8988T (cell line): Measurements from ENCODE around the gene LRP5.

Experiments used
- DNase-seq: peaks from one replicate; pipeline ENCODE4 v3.0.0; 2011

The LRP5 gene

DNA sequence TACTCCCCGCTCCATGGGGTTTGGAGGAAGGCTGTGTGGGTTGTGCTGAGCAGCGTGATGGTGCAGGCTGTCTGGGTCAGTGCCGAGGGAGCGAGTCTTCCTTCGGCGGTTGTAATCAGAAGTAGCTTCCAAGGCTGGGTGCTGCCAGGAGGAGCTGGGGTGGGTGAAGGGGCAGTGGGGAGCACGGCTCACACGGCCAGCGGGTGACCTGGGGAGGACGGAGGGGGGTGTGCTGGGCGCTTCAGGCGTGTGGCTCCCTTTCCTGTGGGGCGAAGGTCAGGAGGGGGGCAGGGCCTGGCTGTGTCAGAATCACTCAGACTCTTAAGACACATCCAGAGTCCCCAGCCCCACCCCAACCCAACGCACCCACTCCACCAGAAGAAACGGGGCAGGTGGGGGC lies 60.2 kb downstream of the LRP5 start:
- no peak for DNase-seq

DNA sequence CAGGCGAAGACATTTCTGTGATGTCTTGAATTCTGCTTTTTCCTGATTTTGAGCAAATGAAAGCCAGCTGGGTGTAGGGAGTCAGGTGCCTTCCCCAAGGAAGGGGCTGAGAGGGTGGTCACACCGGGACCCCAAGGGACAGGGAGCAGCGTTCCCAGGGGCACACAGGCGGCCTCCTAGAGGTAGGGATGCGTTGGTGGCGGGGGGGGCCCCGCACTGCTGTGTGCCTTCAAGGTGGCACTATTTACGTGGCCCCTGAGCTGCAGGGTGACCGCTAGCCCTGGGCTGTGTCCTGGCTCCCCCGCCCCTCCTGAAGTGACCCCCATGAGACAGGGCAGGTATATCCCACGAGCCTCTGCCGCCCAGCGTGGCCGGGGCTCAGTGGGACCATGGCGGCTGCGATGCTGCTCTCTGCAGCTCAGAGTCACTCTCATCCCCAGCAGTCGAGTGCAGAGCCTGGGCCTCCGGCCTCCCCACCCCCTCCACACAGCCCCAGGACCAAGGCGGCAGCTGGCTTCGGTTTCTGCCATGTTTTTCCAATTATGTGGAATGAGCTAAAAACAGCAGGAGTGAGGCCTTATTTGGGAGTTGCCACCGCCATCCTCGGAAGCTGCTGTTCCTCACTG lies 60.9 kb downstream of the LRP5 start:
- DNase-seq, result no peak

DNA sequence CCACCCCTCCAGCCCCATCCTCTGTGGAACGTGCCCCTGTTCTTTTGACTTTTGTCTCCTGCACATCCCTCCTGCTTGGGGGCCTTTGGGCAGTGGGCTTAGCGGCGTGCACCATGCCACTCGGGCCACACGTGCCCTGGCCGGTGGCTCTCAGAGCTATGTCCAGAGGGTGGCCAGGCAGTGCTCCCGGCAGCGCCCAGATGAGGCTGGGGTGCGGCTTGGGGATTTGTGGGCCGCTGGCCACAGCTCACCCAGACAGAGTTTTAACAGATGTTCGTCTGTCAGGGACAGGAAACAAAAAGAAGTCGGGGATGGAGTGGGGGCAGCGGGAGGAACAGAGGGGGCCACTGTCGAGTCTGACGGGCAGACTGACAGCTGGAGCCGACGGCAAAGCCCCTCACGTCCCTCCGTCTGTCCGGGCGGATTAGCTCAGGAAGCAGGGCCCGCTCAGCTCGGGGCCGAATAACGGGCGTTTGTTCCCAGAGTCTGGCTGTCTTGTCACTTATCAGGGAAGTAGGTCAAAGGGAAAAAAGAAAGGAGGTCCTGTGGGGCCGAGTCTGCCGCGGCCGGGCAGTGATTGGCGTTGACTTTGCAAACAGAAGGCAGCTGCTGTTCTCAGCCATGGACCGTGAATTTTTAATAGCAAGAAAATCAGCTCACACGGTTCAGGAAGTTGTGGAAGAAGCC lies 61.6 kb downstream of the LRP5 start:
- no peak for DNase-seq

DNA sequence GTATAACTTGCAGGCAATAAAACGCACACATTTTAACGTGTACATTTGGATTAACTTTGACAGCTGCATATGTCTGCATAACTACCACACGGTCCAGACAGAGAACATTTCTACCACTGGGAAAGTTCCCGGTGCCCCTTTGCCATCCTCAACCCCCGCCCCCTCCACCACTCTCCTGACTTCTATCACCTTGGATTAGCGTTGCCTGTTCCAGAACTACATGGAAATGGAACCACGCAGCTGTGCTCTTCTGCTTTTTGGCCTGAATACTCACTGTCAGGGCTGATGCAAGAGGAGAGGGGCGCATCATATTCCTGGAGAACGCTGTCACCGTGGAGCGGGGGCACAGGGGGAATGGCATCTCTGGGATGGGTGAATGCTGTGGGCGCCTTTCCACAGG lies 62.1 kb downstream of the LRP5 start:
- DNase-seq, result no peak

DNA sequence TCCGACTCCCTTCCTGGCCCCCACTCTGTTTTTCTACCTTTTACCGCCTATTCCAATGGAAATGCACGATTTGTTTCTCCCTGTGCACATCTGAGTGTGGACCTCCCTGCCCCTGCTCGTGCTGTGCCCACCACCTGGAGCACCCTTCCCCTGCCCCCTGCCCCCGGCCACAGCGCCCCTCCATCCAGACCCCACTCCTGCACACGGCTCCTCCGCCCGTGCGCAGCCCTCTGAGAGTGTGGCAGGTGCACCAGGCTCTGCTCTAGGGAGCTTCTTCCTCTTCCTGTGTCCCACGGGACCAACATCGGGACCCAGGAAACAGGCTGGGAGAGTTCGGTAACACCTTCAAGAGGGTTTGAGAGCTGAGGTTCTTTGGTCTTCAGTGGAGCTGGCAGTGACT lies 62.9 kb downstream of the LRP5 start:
- no peak for DNase-seq

DNA sequence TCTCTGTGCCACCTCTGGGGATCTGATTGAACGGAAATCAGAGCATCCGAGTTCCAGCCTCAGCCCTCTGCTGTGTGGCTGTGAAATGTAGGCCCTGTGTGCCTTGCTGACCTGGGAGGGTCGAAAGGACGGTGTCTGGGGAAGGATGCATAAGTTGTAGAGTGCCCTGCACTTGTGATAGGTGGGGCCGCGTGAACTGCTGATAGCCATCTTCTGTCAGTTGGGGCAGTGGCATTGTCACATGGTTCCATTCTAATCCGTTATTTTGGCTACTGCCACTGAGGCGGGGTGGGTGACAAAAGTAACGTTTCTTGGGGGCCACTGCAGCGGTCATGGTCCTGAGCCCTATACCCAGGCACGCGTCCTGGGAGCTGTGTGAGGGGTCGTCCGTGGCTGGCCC lies 63.4 kb downstream of the LRP5 start:
- no peak for DNase-seq

DNA sequence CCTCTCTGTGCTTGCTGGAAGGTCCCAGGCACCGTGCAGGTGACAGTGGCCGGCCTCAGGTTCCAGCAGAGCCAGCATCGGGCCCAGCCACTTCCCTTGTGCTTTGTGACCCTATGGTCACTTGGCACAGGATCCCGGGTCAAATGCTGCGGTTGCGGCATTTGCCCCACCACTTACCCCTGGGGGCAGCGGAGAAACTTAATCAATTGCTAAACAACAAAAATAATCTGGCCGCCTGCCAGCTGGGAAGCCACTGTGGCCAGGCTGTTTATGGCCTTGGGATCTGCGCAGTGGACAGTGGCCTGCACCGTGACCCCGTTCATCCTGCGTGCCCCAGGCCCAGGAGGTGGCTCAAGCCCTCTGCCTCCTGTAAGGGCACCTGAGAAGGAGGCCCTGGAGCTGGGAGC lies 65.0 kb downstream of the LRP5 start:
- DNase-seq, result no peak

DNA sequence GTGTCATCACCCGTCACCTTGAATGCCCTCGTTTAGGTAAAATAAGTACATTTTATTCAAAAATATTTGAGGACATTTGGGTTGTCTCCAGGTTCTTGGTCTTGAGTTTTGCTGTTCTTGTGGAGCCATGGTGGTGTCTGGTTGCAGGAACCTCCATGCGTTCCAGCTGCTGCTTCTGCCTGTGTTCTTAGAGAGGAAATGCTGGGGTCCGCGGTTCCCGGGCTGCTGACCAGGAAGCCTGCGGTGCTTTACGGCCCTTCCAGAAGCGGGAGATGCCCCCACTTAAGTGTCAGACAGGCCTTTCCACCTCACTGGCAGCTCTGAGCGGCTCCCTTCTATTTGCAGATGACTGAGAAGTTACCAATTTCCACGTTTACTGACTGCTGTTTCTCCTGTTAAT lies 66.8 kb downstream of the LRP5 start:
- DNase-seq, result no peak

DNA sequence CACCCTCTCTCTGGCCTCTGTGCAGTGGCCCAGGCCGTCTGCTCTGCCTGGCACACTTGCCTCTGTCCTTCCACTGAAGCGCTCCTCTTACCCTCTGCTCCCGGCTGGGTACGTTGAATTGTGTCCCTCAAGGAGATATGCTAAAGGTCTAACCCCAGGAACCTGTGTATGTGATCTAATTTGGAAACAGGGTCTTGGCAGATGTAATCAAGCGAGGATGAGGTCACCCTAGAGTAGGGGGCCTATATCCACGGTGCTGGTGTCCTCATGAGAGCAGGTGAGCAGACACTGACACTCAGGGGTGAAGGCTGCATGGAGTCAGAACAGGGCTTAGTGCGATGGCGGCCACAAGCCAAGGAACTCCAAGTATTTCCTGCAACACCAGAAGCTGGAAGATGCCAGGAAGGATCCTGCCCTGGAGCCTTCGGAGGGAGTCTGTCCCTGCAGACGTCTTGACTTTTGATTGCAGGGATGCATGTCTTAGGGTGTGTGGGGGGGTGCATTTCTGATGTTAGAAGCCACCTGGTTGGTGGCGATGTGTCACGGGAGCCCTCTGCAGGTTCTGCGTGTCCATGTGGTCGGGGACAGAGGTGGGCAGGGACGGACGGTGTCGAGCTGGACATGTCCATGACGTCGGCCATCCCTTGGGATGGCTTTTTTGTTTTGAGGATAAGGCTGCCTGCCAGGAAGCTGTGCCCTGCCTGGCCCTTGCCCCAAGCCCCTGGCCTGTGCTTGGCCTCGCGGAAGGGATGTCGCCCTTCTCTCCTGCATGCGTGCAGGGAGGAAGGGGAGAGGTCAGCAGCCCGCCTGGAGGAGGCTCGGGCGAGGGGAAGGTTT lies 68.6 kb downstream of the LRP5 start:
- no peak for DNase-seq

DNA sequence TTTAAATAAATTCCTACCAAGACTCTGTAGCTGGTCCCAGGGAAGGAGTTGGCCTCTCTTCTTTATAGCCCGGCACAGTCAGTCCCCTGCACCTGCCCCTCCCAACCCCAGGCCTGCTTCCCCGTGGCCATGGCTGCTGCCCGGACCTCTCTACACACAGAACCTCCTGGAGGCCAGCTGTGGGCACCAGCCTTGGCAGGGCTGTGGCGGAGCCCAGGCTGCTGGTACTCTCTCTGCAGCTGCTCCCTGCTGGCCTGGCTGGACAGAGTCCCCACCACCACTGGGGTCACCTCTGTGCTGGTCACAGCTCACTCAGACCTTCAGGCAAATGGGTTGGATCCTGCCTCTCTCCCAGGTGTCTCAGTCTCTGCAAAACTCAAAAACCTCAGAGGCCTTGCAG lies 69.3 kb downstream of the LRP5 start:
- no peak for DNase-seq

DNA sequence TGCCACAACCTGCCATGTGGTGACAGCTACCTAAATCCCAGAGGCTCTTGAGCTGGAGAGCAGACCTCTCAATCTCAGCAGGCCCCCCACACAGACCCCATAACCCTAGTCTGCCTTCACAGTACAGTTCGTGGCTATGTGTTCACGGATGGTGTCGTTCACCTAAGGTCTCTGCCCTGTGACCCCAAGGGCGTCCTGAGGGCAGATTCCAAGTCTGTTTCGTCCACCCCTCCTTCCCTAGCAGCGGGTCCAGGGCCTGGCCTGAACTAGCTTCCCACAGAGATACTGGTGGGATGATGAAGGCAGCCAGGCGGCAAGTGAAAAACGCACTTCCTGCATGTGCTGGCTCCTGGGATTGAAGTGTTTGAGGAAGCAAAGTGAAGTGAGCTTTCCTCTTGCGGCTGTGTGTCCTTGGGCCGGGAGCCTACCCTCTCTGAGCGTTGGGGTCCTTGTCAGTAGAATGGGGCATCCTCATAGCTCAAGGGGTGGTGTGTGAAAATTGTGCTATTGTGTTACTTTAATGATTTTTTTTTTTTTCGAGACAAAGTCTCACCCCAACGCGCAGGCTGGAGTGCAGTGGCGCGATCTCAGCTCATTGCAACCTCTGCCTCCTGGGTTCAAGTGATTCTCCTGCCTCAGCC lies 70.1 kb downstream of the LRP5 start:
- DNase-seq, result no peak

DNA sequence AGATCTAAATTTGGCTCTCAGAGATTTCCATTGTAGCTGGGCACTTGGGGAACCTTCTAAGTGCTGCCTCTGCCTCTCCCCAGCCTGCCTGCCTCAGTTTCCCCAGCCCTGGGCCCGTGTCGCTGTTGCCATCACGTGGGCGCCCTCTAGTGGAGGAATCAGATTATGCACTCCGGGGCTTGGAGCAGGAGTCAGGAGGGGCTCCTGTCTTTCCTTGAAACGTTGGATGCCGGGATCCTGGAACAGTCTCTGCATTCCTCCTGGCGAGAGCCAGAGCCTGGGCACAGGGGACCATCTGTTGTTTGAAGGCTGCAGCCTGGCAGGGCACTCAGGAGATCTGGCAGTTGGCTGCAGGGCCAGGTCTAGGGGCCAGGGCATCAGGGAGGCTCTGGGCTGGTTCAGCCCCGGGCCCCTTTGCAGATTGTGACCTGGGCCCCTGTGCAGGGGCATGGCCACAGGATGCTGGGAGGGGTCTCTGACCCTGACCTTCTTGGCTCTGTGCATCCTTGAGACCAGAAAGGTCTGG lies 71.6 kb downstream of the LRP5 start:
- DNase-seq, result peak; percentile 90

DNA sequence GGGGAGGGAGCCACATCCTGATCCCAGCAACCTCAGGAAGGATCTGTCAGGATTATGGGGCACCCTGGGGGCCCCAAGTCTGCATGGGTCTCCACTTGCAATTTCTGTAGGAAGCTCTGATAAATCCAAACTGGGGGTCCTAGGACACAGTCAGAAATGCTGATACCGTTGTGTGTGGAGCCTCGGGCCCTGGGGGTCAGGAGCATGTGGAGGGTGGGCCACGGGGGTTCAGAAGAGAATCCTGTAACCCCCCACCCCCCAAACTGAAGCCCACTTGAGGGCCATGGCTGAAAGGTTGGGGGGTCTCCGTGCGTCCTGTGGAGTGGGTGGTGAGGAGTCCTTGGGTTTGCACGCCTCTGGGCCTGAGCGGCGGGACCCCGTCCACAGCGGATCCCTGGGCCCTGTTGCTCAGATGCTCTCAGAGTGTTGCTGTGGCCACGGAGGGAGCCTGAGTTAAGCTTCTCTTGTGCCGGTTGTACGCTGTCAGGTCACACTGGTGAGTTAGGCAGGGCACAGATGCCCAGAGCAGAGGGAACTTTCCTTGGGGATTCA lies 72.2 kb downstream of the LRP5 start:
- no peak for DNase-seq

DNA sequence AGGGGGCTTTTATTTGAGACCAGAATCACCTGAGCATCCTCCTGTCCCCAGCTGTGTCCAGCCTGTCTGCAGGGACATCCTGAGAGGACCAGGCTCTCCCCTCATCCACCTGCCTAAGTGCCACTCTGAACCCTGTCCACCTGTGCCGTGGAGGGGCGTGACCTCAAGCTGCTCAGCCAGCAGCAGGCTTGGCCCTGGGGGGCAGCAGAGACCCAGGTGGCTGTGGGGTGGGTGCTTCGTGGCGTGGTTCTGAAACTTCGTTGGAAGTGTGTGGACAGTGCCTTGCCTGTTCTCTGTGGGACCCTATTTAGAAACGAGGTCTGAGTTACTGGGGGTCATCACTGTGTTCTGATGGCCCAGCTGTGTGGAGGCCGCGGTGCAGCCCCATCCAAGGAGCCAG lies 72.7 kb downstream of the LRP5 start:
- DNase-seq, result no peak

DNA sequence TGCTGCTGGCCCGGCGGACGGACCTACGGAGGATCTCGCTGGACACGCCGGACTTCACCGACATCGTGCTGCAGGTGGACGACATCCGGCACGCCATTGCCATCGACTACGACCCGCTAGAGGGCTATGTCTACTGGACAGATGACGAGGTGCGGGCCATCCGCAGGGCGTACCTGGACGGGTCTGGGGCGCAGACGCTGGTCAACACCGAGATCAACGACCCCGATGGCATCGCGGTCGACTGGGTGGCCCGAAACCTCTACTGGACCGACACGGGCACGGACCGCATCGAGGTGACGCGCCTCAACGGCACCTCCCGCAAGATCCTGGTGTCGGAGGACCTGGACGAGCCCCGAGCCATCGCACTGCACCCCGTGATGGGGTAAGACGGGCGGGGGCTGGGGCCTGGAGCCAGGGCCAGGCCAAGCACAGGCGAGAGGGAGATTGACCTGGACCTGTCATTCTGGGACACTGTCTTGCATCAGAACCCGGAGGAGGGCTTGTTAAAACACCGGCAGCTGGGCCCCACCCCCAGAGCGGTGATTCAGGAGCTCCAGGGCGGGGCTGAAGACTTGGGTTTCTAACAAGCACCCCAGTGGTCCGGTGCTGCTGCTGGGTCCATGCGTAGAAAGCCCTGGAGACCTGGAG lies 74.1 kb downstream of the LRP5 start:
- no peak for DNase-seq

DNA sequence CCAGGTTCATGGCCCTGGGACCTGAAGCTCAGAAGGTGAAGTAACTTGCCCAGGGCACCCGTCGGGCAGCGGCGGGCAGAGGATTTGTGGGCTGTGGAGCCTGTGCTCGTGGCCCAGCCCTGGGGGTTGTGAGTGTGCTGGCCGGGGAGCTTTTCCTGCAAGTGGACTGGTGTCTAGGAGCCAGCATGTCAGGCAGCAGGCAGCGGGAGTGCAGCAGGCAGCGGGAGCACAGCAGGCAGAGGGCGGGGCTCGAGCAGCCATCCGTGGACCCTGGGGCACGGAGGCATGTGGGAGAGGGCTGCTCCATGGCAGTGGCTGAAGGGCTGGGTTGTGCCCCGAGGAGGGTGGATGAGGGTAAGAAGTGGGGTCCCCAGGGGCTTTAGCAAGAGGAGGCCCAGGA lies 75.4 kb downstream of the LRP5 start:
- no peak for DNase-seq

DNA sequence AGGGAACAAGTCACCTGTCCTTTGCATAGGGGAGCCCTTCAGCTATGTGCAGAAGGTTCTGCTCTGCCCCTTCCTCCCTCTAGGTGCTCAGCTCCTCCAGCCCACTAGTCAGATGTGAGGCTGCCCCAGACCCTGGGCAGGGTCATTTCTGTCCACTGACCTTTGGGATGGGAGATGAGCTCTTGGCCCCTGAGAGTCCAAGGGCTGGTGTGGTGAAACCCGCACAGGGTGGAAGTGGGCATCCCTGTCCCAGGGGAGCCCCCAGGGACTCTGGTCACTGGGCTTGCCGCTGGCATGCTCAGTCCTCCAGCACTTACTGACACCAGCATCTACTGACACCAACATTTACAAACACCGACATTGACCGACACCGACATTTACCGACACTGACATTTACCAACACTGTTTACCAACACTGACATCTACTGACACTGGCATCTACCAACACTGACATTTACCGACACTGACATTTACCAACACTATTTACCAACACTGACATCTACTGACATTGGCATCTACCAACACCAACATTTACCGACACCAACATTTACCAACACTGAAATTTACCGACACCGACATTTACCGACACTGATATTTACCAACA lies 76.3 kb downstream of the LRP5 start:
- DNase-seq, result no peak

DNA sequence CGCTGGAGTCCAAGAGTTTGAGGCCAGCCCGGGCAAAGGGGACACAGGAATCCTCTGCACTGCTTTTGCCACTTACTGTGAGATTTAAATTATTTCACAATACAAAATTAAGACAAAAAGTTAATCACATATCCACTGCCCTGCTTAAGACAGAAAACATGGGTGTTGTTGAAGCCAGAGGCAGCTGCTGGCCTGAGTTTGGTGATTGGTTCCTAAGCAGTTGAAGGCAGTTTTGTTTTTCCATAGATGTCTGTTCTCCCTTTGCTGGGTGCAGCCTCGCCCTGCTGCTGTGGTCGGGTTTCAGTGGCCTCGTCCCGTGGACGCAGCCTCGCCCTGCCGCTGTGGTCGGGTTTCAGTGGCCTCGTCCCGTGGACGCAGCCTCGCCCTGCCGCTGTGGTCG lies 77.9 kb downstream of the LRP5 start:
- no peak for DNase-seq

DNA sequence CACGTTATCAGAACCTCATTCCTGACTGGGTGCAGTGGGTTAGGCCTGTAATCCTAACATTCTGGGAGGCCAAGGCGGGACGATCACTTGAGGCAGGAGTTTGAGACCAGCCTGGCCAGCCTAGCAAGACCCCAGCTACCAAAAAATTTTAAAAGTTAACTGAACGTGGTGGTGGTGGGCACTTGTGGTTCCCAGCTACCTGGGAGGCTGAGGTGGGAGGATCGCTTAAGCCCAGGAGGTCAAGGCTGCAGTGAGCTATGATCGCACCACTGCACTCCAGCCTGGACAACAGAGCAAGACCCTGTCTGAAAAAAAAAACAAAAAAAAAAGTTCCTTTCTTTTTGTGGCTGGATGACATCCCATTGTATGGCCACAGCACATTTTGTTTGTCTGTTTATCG lies 80.4 kb downstream of the LRP5 start:
- no peak for DNase-seq

DNA sequence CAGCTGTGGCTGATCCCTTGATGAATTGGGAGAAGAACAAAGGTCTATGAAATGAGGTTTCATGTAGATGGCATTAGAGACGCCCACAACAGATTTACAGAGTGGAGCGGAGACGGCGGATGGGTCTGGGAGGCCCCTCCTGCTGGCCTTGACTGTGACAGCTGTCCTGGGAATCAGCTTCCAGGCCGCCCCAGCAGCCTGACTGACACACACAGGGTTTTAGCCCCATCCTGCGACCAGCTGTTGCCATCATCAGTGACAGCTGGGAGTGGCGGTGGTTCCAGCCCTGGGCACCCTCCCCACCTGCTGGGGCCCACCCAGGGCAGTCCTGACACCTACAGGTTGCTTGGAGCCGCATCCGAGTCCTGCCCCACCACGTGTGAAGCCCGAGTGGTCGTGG lies 84.1 kb downstream of the LRP5 start:
- no peak for DNase-seq

DNA sequence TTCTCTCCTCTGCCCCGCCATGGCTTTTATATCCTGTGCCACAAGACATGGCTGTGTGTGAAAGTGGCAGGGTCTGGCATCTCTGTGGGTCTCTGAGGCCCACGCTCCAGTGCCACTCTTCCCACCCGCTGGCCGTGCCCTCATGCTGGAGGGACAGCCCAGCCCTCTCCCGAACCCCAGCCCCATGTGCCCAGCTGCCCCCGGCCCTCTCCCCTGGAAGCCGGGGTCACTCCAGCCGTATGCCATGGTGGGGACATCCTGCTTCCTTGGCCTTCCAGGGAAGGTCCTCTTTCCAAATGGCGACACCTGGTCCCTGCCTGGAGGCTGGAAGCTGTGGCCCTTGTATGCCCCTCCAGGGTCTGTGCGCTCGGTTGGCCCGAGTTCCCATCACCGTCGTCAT lies 84.9 kb downstream of the LRP5 start:
- no peak for DNase-seq
